K562 (cell line): ENCODE results near the gene POU2F3. TPM values are rescaled to one million over a fixed set of nuclear protein-coding genes. Genes with fewer than 3 reads are reported as not detected.

Experiments used
- C11orf30 ChIP-seq: fragments of 450-650 bp; IDR thresholded peaks from 2 replicates; pipeline ENCODE4 v1.6.1; 2016; ENCODE audit warnings: low read depth, mild to moderate bottlenecking
- CBFA2T3 ChIP-seq: fragments of 450-650 bp; IDR thresholded peaks from 2 replicates; pipeline ENCODE4 v1.6.1; 2017
- HNRNPH1 ChIP-seq: fragments of 200-400 bp; formaldehyde crosslinking; optimal IDR thresholded peaks from 2 replicates; pipeline ENCODE3; 2017; ENCODE audit warnings: low read depth, mild to moderate bottlenecking, low read length, moderate library complexity
- HOMEZ ChIP-seq: fragments of 250-450 bp; sonication (Bioruptor Pico); IDR thresholded peaks from 2 replicates; pipeline ENCODE4 v1.4.0; 2020; ENCODE audit warnings: mild to moderate bottlenecking, moderate library complexity
- MCM7 ChIP-seq, 2 experiments: fragments of 450-650 bp; IDR thresholded peaks; 2 replicates each; pipeline ENCODE4 v1.6.1; 2016 to 2018
- MYC ChIP-seq, 2 experiments: fragments of 250-450 bp in 1 of 2; sonication (Bioruptor Pico) in 1 of 2; IDR thresholded peaks; 2 replicates each; pipeline versions ENCODE4 v1.5.1 to v1.6.1; 2012 to 2021; ENCODE audit warnings: low read depth in 2 of 2, borderline replicate concordance in 1 of 2, improper control_type of control experiment in 1 of 2, low read length in 1 of 2, mild to moderate bottlenecking in 1 of 2, moderate library complexity in 1 of 2
- NEUROD1 ChIP-seq: fragments of 150-350 bp; IDR thresholded peaks from 2 replicates; pipeline ENCODE4 v1.6.1; 2014; ENCODE audit warnings: borderline replicate concordance, low read length, low read depth; ENCODE audit not compliant: partially characterized antibody
- NKRF ChIP-seq: fragments of 450-650 bp; IDR thresholded peaks from 2 replicates; pipeline ENCODE4 v1.6.1; 2016; ENCODE audit warnings: borderline replicate concordance
- PRPF4 ChIP-seq: fragments of 200-400 bp; formaldehyde crosslinking; IDR thresholded peaks from one replicate; pipeline ENCODE4 v1.6.1; 2017; ENCODE audit warnings: low read length, low read depth, mild to moderate bottlenecking; ENCODE audit not compliant: insufficient read depth, poor library complexity, severe bottlenecking
- PURB ChIP-seq: sonication (generic); formaldehyde crosslinking; IDR thresholded peaks from 2 replicates; pipeline ENCODE4 v1.9.0; 2021; ENCODE audit warnings: low read depth, mild to moderate bottlenecking, missing genetic modification reagents
- SETDB1 ChIP-seq: IDR thresholded peaks from one replicate; pipeline ENCODE4 v1.6.1; 2012; ENCODE audit warnings: low read length, control low read depth, inconsistent platforms
- SMARCB1 ChIP-seq: IDR thresholded peaks from 2 replicates; pipeline ENCODE4 v1.6.1; 2011; ENCODE audit warnings: improper control_type of control experiment, low read depth; ENCODE audit not compliant: insufficient read length
- ZBED1 ChIP-seq: IDR thresholded peaks from 2 replicates; pipeline ENCODE4 v1.6.1; 2014
- ZBTB40 ChIP-seq, 2 experiments: fragments of 450-650 bp in 1 of 2; sonication (generic) in 1 of 2; formaldehyde crosslinking in 1 of 2; IDR thresholded peaks; 2 replicates each; pipeline versions ENCODE4 v1.7.1 to v1.9.0; 2016 to 2022; ENCODE audit warnings: inconsistent platforms in 1 of 2, mild to moderate bottlenecking in 1 of 2, missing genetic modification reagents in 1 of 2
- ZKSCAN1 ChIP-seq: fragments of 150-350 bp; IDR thresholded peaks from 2 replicates; pipeline ENCODE4 v1.6.1; 2016; ENCODE audit warnings: low read depth, low read length
- ZNF224 ChIP-seq: sonication (generic); formaldehyde crosslinking; IDR thresholded peaks from 2 replicates; pipeline ENCODE4 v1.8.0; 2022; ENCODE audit warnings: mild to moderate bottlenecking, missing genetic modification reagents
- polyA plus RNA-seq, 8 experiments: library from polyadenylated mRNA; depleted of rRNA in 4 of 8; stranded (reverse) in 5 of 8; unstranded in 3 of 8; fragments of >200 nt; fragmentation: Nextera tagmentation in 2 of 8; fragmentation: Illumina TruSeq in 1 of 8; extraction: Ambion mirVana in 2 of 8; extraction: Trizol in 1 of 8; gene quantifications; 2 replicates each; pipeline versions ENCODE4 v1.2.1 to v1.2.3, GENCODE V29; 2011 to 2014; ENCODE audit warnings: inconsistent platforms in 1 of 8, missing spikeins in 1 of 8
- total RNA-seq, 7 experiments: library from RNA; depleted of rRNA in 6 of 7; stranded (reverse); fragments of >200 nt in 6 of 7; fragmentation: Illumina TruSeq in 2 of 7; extraction: Trizol in 2 of 7; gene quantifications; 2 replicates each; pipeline versions ENCODE4 v1.2.1 to v1.2.3, GENCODE V29; 2011 to 2021; ENCODE audit warnings: low replicate concordance in 1 of 7

The POU2F3 gene
- total and polyA plus RNA-seq, 9 of the 15 experiments (the other 6 are each of a cell fraction or from before 2014, with no cell fraction given): not detected

GRCh38 chr11:120339394-120339890 is 99.5 kb downstream of the POU2F3 start (continued):
- TF ChIP-seq PURB (CRISPR knock-in tag): no peak
- no peak for TF ChIP-seq ZBTB40 (IDR thresholded peaks at IDR 0.05)
- TF ChIP-seq ZBTB40 (CRISPR knock-in tag; IDR thresholded peaks at IDR 0.05): no peak
- peak; percentile 66 for TF ChIP-seq NEUROD1
- TF ChIP-seq HOMEZ (CRISPR knock-in tag): no peak
- TF ChIP-seq ZBED1: peak; percentile 62; the same call in 1 of the 2 replicates
- TF ChIP-seq HNRNPH1: no peak
- TF ChIP-seq CBFA2T3: peak; percentile 97
- TF ChIP-seq MYC (IDR thresholded peaks at IDR 0.05; ENCODE audit: low read depth, low read length): peak; percentile 85
- no peak for TF ChIP-seq MYC (CRISPR knock-in tag; IDR thresholded peaks at IDR 0.05; ENCODE audit: borderline replicate concordance, low read depth)
- no peak for TF ChIP-seq PRPF4
- no peak for TF ChIP-seq SMARCB1
- peak; percentile 61 for TF ChIP-seq C11orf30
- TF ChIP-seq ZKSCAN1: 0 out of 2 replicates have a peak, but pooled peaks have one; percentile 12
- TF ChIP-seq NKRF: no peak
- no peak for TF ChIP-seq ZNF224 (CRISPR knock-in tag)
- no peak for TF ChIP-seq SETDB1
- TF ChIP-seq MCM7 (IDR thresholded peaks at IDR 0.05): no peak
